PC-9 (cell line): Measurements from ENCODE around the gene UBQLN2. TPM values are rescaled to one million over a fixed set of nuclear protein-coding genes. Genes with fewer than 3 reads are reported as not detected.
"Not testable (repeated sequence)": the region's sequence is repeated elsewhere in the genome, so short reads cannot be mapped to it uniquely, and the experiment has no call there.

ENCODE experiments used
- BruUV-seq: library from RNA; stranded (reverse); fragments of 400-500 nt; replicated peaks from 2 replicates; lab custom pipeline; 2021; lab: Mats Ljungman, UMichigan
- CTCF ChIA-PET: fragments of 300-600 bp; sonication (Branson Sonifier 250); formaldehyde crosslinking; loops from one replicate; lab custom pipeline; 2022; ENCODE audit warnings: antibody characterized with exemption; lab: Charles Lee
- POLR2A ChIA-PET: fragments of 300-600 bp; sonication (Branson Sonifier 250); formaldehyde crosslinking; loops from one replicate; lab custom pipeline; 2022; ENCODE audit warnings: antibody characterized with exemption; ENCODE audit not compliant: unreplicated experiment; lab: Charles Lee
- DNase-seq, 2 experiments: peaks; one replicate each; pipeline versions ENCODE4 v3.0.0 to v3.0.0-alpha.2; 2015 to 2022; ENCODE audit warnings: mixed read lengths in 1 of 2
- H2AFZ ChIP-seq: fragments of 200-600 bp; sonication (generic); 2 replicates; pipeline ENCODE4 v1.8.1; 2017; ENCODE audit warnings: antibody characterized with exemption
- H3F3A ChIP-seq: fragments of 200-600 bp; sonication (generic); 2 replicates; pipeline ENCODE4 v1.8.1; 2017; ENCODE audit warnings: antibody characterized with exemption, mild to moderate bottlenecking, low read depth; ENCODE audit not compliant: insufficient read depth
- H3K27ac ChIP-seq: fragments of 200-600 bp; sonication (generic); 2 replicates; pipeline ENCODE4 v1.6.1; 2016; ENCODE audit warnings: mixed run types
- H3K27me3 ChIP-seq: fragments of 200-600 bp; sonication (generic); 2 replicates; pipeline ENCODE4 v1.6.1; 2016; ENCODE audit warnings: low read depth, mixed run types; ENCODE audit not compliant: insufficient read depth
- H3K36me3 ChIP-seq: fragments of 200-600 bp; sonication (generic); 2 replicates; pipeline ENCODE4 v1.6.1; 2016; ENCODE audit warnings: low read depth, mixed run types
- H3K4me1 ChIP-seq: fragments of 200-600 bp; sonication (generic); replicated peaks from 2 replicates; pipeline ENCODE4 v1.6.1; 2016; ENCODE audit warnings: mixed run types; ENCODE audit not compliant: insufficient read depth
- H3K4me2 ChIP-seq: fragments of 200-600 bp; sonication (generic); 2 replicates; pipeline ENCODE4 v1.6.1; 2017; ENCODE audit warnings: mixed run types
- H3K4me3 ChIP-seq: fragments of 200-600 bp; sonication (generic); 2 replicates; pipeline ENCODE4 v1.6.1; 2016; ENCODE audit warnings: mixed run types
- H3K79me2 ChIP-seq: fragments of 200-600 bp; sonication (generic); 2 replicates; pipeline ENCODE4 v1.6.1; 2017; ENCODE audit warnings: low read depth, mixed run types
- H3K9me2 ChIP-seq: fragments of 200-600 bp; sonication (generic); 2 replicates; pipeline ENCODE4 v1.8.1; 2017; ENCODE audit warnings: mild to moderate bottlenecking; ENCODE audit not compliant: insufficient read depth
- H3K9me3 ChIP-seq: fragments of 200-600 bp; sonication (generic); 2 replicates; pipeline ENCODE4 v1.8.1; 2016; ENCODE audit warnings: low read depth; ENCODE audit not compliant: insufficient read depth
- H4K20me1 ChIP-seq: fragments of 200-600 bp; sonication (generic); 2 replicates; pipeline ENCODE4 v1.8.1; 2017; ENCODE audit not compliant: insufficient read depth
- CTCF ChIP-seq: fragments of 200-600 bp; sonication (generic); conservative IDR thresholded peaks from 2 replicates; pipeline ENCODE4 v1.6.1; 2017; ENCODE audit warnings: mixed run types, antibody characterized with exemption, mild to moderate bottlenecking, moderate library complexity
- EZH2 ChIP-seq: fragments of 200-600 bp; sonication (generic); IDR thresholded peaks from 2 replicates; pipeline ENCODE4 v1.8.0; 2017; ENCODE audit warnings: antibody characterized with exemption, low read depth
- intact Hi-C: fragments of 100-400 bp; cut with micrococcal nuclease; formaldehyde crosslinking; loops from one replicate; pipeline ENCODE4 v1.10.0; 2022; ENCODE audit not compliant: unreplicated experiment
- total RNA-seq: library from RNA; stranded (reverse); gene quantifications from 2 replicates; pipeline ENCODE4 v1.2.3, GENCODE V29; 2021

The UBQLN2 gene
- total RNA-seq, 1 experiment from 2014 or later: 78.7 TPM

GRCh38 chrX:56576721-56577120 is 13.3 kb downstream of the UBQLN2 start:
- no TSS peak for BruUV-seq
- POLR2A ChIA-PET: no interaction called here

GRCh38 chrX:56588397-56589188 is 25.2 kb downstream of the UBQLN2 start:
- Histone ChIP-seq H3F3A (no peaks in the 10 kb centered on the region), H2AFZ (no peak overlapping the region), H3K9me2 (no peaks in the 10 kb centered on the region), H3K4me3 (no peak overlapping the region), H3K36me3 (no peaks in the 10 kb centered on the region), H4K20me1 (no peaks in the 10 kb centered on the region), H3K4me2 (no peak overlapping the region), H3K79me2 (no peaks in the 10 kb centered on the region), H3K9me3 (no peaks in the 10 kb centered on the region), H3K27me3 (no peaks in the 10 kb centered on the region), H3K4me1 (no peaks in the 10 kb centered on the region), H3K27ac (no peak overlapping the region)
- no peak for TF ChIP-seq EZH2
- no peak for TF ChIP-seq CTCF
- intact Hi-C loops: no loop called here
- DNase-seq: no peak
- ChIA-PET CTCF (no interaction called here), POLR2A (no interaction called here)
- BruUV-seq: no TSS peak

More at GRCh38 chrX:56576721-56577120, 13.3 kb downstream of the UBQLN2 start:
- no peak overlapping the region for H2AFZ ChIP-seq
- H3K4me3 ChIP-seq: no peak overlapping the region
- no peaks in the 10 kb centered on the region; the same call in 1 of the 2 replicates for H4K20me1 ChIP-seq
- CTCF ChIA-PET: no interaction called here
- no peaks in the 10 kb centered on the region for H3F3A ChIP-seq
- H3K4me1 ChIP-seq: no peaks in the 10 kb centered on the region
- no peaks in the 10 kb centered on the region for H3K27me3 ChIP-seq
- no peak for TF ChIP-seq EZH2
- no peak for TF ChIP-seq CTCF
- no peak overlapping the region for H3K4me2 ChIP-seq
- H3K79me2 ChIP-seq: 0 out of 2 replicates have a peak, but pooled peaks cover 11% of the 10 kb centered on the region
- no peak for DNase-seq
- H3K27ac ChIP-seq: no peak overlapping the region
- H3K36me3 ChIP-seq: peaks cover 3% of the 10 kb centered on the region; the same call in 1 of the 2 replicates
- H3K9me3 ChIP-seq: no peaks in the 10 kb centered on the region
- no peaks in the 10 kb centered on the region for H3K9me2 ChIP-seq
- intact Hi-C loops: no loop called here

GRCh38 chrX:56591830-56592229 is 28.4 kb downstream of the UBQLN2 start:
- H3K4me2 ChIP-seq, H3F3A ChIP-seq, H4K20me1 ChIP-seq, DNase-seq, CTCF ChIA-PET, H3K27ac ChIP-seq, intact Hi-C loops, H3K4me3 ChIP-seq, H3K27me3 ChIP-seq, H3K4me1 ChIP-seq, H2AFZ ChIP-seq, H3K9me3 ChIP-seq, H3K79me2 ChIP-seq, POLR2A ChIA-PET, H3K36me3 ChIP-seq, H3K9me2 ChIP-seq, BruUV-seq: not testable (repeated sequence)
